Caki2 (cell line): ENCODE measurements around the gene SRRM2. TPM values are rescaled to one million over a fixed set of nuclear protein-coding genes. Genes with fewer than 3 reads are reported as not detected.
A peak's percentile ranks its signal among the peaks of the same experiment; 100 is the strongest.
"Not testable (repeated sequence)": the region's sequence is repeated elsewhere in the genome, so short reads cannot be mapped to it uniquely, and the experiment has no call there.

ENCODE experiments used
- DNase-seq: peaks from one replicate; pipeline ENCODE4 v3.0.0-alpha.2; 2015; ENCODE audit warnings: low read depth
- in situ Hi-C: cut with HindIII; loops from 2 replicates; pipeline ENCODE4 v1.10.0; 2016; ENCODE audit warnings: low sequenced_read_pairs, low pct_unique_long_range_greater_than_20kb, mixed read lengths
- total RNA-seq: library from RNA; depleted of rRNA; stranded (reverse); fragments of >200 nt; shearing (Covaris generic); gene quantifications from 2 replicates; pipeline ENCODE4 v1.2.3, GENCODE V29; 2014; ENCODE audit warnings: low replicate concordance

Gene SRRM2
- total RNA-seq, 1 experiment from 2014 or later = 31.2 TPM

DNA sequence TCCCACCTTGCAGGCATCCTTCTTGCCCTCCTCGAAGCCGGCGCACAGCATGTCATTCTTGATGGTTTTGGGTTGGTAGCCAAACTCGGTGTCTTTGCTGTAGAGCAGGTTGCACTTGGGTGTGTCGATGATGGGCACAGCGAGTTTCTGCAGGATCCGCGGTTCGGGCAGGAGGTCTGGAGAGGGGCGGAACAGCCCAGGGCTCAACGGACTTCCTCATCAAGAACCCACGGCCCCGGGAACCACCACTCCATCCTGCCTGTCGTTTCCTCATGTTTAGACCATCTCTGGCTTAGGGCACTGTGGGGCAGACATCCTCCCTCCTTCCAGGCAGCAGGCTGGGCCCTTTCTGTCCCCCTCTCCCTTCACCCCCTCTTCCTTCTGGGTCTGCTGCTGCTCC lies 38.9 kb upstream of the SRRM2 start:
- in situ Hi-C loops = no loop called here
- no peak for DNase-seq

DNA sequence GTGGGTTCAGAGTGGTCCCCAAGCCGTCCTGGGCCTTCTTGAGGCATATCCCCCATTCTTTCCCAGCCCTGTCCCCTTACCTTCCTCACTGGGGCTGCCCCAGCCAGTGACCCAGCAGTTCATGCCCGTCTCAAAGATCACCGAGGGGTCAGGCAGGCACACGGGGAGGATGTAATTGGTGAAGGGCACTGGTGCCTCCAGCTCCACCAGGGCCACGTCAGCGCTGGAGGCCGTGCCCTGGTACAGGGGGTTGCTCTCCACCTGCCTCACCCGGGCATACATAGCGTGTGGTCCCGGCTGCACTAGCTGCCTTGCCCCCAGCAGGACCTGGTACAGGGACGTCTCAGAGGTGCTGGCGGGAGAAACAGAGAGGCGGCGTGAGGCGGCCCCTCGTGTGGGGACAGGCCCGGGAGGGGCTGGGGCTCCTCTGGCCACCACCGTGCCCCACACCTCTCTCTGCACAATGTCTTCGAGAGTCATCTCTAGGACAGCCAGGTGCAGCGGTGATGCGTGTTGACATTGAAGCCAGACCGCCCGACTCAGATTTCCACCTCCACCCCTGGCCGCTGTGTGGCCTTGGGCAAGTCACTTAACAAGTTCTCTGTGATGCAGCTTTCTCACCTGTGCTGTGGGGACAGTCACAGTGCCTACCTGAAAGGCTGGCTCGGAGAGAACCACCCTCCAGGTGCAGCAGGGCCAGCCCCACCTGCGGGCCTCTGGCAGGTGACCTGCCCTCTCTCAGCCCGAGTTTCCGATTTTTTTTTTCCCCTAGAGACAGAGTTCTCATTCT lies 38.3 kb upstream of the SRRM2 start:
- no peak for DNase-seq
- in situ Hi-C loops = no loop called here

DNA sequence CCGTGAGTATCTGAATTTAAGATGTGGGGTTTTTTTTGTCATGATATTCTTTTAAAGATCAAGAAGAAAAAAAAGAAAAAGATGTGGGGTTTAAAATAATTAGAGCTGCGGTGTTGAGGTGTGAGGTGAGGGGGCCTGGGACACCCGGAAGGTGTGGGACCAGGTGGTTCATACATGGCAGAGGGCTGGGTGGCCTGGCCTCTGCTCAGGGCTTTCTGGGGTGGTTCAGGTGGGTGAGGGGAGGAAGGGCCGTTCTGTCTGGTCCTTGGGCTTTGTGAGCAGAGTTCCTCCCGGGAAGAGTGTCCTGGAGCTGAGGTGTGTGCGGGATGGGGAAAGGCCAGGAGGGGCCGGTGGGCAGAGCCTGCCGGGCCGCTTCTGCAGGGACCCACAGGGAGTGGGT lies 37.4 kb upstream of the SRRM2 start:
- in situ Hi-C loops = no loop called here
- no peak for DNase-seq

DNA sequence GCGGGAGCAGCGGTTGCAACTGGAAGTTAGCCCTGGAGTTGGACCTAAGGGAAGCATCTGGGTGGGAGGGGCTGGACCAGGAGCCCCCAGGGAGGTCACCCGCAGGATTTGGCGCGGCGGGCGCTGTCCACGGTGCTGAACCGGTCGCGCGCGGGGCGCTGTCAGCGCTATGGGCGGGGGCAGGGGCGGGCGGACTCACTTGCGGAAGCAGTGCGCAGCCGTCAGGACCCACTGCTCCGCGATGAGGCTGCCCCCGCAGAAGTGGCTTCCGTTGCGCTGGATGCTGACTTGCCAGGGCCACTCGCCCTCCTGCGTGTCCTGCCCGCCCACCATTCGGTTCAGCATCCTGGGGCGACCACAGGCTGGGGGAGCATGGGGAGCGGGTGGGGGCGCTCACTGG lies 36.9 kb upstream of the SRRM2 start:
- DNase-seq = peak; percentile 29
- in situ Hi-C loops = no loop called here

DNA sequence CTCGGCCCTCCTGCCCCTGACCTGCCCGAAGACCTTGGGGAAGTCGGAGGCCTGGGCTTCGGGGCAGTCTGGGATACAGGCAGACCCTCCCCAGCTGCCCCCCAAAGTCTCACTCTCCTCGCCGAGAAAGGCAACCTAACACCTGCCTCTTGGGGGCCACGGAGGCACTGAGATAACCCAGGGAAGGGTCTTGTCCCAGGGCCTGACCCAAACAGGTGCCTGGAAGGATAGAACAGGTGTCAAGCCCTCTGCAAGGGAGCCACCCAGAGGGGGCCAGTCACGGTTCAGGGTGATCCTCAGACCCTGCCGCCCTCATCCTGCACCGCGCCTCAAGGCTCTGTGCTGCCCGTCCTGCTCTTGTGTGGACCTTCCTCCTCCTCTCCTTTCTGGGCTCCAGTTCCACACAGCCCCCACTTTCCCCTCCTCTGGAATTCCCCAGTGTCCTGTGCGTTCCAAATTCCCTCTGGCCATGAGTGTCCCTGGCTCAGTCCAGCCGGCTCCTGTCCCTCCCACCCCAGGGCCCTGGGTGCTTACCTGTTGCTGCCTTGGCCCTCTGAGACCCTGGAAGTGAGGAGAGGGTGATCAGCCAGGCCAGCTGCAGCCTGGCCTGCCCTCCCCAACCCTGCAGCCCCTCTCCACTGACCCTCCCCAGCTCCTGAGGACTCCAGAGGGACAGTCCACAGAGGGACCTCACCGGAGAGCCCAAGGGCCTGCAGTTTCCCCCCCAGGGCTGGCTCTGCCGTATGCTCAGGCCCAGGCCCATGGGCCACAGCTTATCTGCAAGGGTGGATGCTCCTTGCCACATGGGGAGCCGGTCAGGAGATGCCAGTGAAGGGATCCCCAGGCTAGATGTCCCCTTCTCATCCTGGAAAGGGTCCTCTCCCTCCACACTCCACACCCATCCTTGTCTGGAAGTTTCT lies 36.2 kb upstream of the SRRM2 start:
- in situ Hi-C loops = no loop called here

DNA sequence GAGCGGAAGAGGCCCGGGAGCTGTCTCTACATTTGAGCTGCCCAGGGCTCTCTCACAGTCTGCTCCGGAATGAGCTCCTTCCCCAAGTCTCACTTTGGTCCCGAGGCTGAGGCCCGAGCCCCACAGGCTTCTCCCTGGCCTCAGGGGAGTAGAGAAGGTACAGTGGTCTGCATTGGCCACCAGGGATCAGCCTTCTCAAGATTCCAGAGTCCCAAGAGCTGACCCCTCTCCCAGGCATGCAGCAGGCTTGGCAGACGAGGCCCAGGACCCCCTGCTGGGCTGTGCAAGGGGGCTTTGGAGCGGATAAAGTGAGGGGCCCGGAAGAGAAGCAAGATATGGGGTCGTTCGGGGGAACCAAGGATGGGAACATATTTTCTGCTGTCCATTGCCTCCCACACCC lies 35.5 kb upstream of the SRRM2 start:
- no peak for DNase-seq

More for the DNA sequence above, 36.2 kb upstream of the SRRM2 start:
- DNase-seq = no peak

DNA sequence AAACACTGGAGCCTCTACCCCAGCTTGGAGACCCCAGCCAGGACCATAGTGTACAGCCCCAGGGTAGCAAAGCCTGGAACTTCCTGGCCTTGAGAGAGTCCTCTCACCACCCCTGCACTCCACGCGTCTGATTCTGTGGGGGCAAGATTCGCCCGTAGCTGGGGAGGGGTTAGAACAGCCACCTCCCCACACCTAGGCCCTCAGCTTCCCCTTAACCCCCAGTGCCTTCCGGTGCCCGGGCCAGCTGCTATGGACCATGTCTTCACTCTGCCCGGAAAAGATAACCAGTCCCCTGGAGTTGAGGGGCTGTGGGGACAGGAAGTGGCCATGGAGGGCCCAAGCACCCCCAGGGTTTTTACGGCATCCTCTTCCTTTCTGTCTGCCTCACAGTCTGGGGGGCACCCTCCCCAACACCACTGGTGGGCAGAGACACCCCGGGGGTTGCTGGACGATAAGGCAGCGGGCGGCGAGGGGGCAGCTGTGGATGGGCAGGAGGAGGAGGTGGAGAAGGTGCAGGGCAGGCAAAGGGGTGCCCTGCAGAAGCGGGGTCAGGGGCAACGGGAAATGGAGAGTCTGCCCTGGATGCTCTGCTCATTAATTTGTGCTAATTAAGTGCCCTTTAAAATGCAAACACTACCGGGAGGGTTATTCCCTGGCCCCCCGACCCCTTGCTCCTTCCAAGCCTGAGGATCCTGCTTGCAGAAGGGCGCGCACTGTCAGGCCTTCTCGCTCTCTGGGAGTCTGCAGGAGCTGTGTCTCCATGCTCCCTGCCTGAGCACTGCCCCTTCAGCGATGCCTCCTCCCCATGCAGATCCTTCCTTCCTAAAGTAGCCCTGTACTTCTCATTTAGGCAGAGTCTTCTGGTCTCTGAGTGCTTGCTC lies 34.8 kb upstream of the SRRM2 start:
- in situ Hi-C loops = no loop called here
- DNase-seq = no peak

More for the DNA sequence above, 35.5 kb upstream of the SRRM2 start:
- in situ Hi-C loops = no loop called here

DNA sequence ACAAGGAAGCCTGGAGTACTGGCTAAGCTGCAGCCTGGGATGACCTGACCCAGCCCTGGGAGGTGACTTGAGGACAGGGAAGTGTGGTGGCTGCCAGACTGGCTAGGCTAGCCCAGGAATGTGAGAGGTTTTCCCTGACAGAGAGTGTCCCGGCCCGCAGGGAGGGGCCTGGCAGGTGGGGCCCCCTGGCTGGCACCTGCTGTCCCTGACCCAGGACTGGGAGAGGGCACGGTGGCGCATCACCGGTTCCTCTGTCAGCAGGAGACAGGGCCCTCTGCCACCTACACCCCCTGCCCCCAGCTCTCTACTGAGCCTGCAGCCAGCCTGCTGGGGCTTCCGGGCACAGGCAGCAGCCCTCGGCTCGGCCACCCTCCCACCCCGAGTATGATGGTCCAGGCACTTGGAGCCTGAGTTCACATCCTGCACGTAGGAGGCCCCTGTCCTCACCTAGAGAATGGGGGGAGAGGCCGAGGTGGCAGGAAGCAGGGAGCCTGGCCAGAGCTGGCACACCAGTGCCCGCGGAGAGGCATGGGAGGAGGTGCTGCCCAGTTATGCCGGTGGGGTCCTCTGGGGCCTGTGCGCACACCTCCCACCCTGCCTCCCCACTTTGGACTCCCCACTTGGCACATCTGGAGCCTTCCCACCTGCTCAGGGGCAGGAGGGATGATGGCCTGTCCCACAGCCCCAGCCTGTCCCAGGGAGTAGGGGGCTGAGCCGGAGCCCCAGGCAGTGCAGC lies 32.9 kb upstream of the SRRM2 start:
- DNase-seq = no peak
- in situ Hi-C loops = no loop called here

DNA sequence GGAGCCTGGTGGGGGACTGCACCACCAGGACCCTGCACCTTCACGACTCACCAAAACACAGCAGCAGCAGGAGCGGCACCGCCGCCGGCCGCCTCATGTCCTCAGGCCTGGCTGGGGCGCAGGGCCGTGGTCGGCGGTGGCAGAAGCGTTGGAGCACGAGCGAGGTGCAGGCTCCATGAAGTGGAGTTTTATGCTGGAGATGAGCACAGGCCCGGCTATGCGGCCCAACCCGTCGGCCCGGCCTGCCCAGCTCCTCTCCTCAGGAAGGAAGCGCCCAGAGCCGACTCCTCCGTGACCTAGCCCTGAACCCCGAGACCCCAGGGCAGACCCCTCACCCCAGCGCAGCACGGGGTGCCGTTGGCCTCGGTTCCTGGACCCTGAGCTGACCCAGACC lies 32.4 kb upstream of the SRRM2 start, which contains the start of gene PRSS27:
Gene PRSS27, minus strand, starts transcription at position 161 of the 394 bp plus-strand sequence. Its CDS starts 64 bp downstream, at position 97.
- in situ Hi-C loops = no loop called here

DNA sequence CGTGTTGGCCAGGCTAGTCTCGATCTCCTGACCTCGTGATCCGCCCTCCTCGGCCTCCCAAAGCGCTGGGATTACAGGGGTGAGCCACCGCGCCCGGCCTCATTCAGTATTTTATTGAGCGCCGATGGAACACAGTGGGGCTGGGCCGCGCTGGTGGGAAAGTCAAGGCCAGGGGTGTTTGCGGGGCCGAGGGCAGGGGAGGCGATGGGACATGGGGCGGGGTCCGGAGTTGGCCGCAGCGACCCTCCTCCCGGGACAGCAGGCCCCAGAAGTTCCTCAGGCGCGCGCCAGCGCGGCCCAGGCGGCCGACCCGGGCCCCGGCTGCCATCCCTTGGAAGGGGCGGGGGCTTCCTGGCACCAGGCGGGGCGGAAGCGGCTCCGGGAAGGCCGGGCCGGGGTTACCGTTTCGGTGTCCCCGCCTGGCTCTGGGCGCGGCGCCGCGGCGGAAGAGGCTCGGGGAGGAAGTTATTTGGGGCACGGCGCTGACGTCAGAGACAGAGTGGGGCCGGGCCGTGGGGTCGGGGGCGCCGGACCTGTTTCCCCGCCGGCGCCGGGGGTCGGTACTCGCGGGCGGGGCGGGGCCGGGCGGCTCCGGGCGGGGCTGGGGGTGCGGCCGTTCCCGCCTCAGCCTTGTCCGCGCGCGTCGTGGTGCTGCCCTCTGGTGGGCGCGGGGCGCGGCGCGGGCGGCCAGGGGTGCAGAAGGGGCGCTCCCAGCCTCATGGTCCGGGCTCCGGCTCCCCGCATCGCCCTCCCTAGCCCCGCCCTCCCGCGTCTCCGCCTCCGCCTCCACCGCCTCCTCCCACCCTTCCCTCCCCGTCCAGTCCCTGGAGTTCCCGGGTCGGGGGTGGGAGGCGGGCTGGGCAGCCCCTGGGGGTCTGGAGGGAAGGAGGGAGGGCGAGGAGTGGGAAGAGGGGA lies 31.5 kb upstream of the SRRM2 start:
- in situ Hi-C loops = no loop called here
- DNase-seq = peak; percentile 78

More for the DNA sequence above, 32.4 kb upstream of the SRRM2 start, which contains the start of gene PRSS27:
- no peak for DNase-seq

DNA sequence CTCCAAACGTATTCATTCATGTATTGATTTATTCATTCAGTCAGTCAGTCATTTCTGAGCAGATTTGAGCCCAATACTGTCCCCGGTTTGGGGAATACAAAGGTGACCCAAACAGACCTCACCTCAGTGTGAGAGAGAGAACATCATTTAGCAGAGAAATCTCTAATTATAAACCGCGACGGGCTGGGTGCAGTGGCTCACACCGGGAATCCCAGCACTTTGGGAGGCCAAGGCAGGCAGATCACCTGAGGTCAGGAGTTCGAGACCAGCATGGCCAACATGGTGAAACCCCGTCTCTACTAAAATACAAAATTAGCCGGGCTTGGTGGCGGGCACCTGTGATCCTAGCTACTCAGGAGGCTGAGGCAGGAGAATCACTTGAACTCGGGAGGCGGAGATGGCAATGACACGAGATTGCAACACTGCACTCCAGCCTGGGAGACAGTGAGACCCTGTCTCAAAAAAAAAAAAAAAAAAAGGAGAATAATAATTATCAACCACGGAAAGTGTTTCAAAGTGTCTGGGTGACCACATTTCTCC lies 30.7 kb upstream of the SRRM2 start:
- in situ Hi-C loops = not testable (repeated sequence)
- peak; percentile 17 for DNase-seq

DNA sequence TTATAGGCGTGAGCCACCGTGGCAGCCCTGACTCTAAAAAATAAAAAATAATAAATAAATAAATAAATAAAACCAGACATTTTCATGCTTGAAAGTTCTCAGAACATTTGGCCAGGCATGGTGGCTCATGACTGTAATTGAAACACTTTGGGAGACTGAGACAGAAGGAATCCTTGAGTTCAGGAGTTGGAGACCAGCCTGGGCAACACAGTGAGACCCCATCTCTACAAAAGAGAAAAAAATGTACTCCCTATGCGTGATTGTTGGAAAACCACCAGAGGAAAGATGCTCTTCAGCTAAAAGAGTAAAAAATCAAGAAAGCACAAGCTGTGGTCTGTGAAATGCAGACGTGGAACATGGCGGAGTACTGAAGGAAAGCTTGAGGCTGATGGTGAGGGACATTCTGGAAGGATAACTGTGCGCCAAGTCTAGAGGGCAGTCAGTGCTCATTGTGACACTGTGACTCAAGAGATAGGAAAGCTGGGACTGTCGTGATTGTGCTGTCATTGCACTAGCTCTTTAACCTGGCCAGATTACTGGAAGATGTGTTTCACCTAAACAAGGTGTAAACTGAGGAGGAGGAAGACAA lies 28.3 kb upstream of the SRRM2 start:
- in situ Hi-C loops = no loop called here
- no peak for DNase-seq

DNA sequence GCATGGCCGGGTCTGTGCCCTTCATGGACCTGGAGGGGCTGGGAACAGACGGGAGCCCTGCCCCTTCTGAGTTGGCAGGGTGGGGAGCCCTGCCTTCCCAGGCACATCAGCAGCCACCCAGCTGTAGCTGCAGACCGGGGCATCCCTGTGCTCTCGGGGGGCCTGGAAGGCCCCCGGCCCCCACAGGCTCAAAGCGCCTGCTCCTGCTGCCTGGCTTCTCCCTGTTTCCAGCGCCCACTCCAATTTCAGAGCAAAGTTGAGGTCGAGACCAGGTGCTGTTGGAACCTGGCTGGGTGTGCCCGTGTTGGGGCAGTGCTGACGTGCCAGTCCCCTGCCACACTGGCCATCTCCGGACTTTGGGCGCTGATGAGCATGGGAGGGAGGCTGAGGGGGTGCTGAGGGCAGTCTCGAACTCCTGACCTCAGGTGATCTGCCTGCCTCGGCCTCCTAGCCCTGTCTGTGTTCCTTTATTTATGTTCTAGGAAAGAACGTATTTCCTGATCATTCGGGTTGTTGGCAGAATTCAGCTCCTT lies 27.6 kb upstream of the SRRM2 start:
- DNase-seq = no peak
- in situ Hi-C loops = no loop called here

DNA sequence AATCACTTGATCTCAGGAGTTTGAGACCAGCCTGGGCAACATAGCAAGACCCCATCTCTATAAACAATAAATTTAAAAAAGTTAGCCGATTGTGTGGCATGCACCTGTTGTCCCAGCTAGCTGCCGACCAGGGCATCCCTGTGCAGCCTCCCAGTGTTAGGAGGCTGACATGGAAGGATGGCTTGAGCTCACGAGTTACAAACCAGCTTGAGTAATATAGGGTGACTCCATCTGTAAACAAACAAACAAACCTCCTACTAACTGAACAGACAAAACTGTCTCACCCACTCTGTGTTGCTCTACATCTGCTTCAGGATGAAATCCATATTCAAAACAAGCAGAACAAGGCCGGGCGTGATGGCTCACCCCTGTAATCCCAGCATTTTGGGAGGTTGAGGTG lies 25.5 kb upstream of the SRRM2 start:
- DNase-seq = no peak
- in situ Hi-C loops = no loop called here

DNA sequence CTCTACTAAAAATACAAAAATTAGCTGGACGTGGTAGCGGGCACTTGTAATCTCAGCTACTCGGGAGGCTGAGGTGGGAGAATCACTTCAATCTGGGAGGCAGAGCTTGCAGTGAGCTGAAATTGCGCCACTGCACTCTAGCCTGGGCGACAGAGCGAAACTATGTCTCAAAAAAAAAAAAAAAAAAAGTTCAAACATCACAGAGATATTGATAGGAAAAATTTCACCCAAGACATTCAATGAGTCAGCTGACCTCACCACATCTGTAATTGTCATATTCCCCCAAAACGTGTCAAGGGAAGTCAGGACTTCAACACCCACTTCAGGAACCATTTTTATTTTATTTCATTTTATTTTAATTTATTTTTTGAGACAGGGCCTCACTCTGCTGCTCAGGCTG lies 24.4 kb upstream of the SRRM2 start:
- in situ Hi-C loops = no loop called here
- DNase-seq = no peak
